Measurements from ENCODE around the gene SPINT2.
A peak's percentile ranks its signal among the peaks of the same experiment; 100 is the strongest.

SPINT2 gene

DNA sequence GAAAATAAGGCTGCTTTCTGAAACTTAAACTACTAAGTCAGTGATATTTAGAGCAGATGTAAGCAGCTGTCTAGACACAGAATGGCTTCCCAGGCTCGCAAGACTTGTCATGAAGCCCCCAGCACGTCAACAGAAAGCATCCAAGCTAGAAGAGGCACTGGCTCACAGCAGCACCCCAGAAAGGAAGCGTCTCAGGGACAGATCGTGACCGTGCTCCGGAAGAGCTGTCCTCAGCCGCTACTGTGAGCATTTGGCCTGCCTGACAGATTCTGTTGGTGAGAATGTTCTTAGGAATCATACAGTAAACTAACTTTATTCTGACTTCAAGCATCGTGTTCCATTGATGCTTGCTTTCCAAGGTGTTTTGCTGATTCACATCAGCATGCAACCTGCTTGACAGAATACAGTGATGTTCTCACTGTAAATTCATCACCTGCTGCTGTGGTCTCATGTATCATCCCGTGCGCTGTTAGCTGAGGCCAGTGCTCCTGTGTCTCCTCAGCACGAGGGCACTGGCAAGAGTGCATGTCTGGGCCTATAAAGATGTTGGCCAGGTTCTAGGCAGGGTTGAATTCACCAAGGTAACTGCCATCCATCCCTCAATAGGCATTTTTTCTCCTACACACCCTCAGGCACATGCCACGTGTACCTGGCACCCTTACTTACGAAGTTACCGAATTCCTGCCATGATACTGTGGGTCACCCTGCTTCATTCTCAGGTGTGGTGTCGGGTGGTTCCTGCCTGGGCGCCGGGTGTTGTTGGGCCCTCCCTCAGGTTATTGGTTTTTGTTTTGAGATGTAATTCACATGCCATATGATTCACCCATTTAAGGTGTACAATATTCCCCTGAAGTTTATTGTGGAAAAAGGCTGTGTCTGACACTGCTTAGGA is 15.9 kb downstream of the SPINT2 start:
- Histone ChIP-seq H3K27ac (ENCODE audit: low read depth, low read length) (peak overlapping the region; percentile 18), H3K9ac (ENCODE audit: low read length) (no peak overlapping the region), H3K27me3 (ENCODE audit: control insufficient read depth, insufficient read depth, low read length) (no peaks in the 10 kb centered on the region), H3K36me3 (ENCODE audit: control insufficient read depth, insufficient read depth, low read length) (peaks cover 3% of the 10 kb centered on the region), H3K4me1 (ENCODE audit: control insufficient read depth, insufficient read depth, low read length) (peaks cover 4% of the 10 kb centered on the region), H3K4me3 (ENCODE audit: low read length) (no peak overlapping the region)

DNA sequence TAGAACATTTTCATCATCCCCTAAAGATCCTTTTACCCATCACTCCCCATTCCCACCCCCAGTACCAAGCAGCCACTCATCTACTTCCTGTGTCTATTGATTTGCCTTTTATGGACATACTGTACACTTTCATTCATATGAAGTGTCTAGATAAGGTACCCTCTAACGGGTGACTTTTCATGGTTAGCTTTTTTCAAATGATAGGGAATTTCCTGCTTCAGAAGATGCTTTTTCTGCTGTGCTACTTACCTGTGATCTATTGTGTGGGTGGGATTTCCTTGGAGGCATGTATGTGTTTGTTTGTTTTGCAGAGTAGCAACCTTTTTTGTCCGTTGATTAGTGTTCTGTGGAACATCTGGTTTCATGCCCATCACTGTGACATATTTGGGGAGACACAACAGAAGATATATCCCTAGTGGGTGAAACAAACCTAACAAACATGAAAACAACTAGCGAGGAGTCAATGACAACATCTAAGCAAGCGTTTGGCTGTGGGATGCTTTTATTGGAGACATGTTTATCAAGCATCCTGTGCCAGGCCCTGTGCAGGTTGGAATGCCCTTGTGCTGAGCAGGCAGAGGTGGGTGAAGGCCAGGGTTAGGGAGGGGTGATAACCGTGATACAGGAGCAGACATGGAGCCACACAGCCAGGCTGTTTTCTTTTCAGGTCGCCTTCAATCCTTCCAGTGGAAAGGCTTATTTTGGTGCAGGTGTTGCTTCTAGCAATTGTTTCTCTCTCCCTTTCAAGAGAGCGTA is 17.6 kb downstream of the SPINT2 start:
- Histone ChIP-seq H3K9ac (ENCODE audit: low read length) (no peak overlapping the region), H3K27me3 (ENCODE audit: control insufficient read depth, insufficient read depth, low read length) (no peaks in the 10 kb centered on the region), H3K4me1 (ENCODE audit: control insufficient read depth, insufficient read depth, low read length) (peaks cover 4% of the 10 kb centered on the region), H3K4me3 (ENCODE audit: low read length) (no peak overlapping the region), H3K36me3 (ENCODE audit: control insufficient read depth, insufficient read depth, low read length) (peaks cover 3% of the 10 kb centered on the region), H3K27ac (ENCODE audit: low read depth, low read length) (no peak overlapping the region)

DNA sequence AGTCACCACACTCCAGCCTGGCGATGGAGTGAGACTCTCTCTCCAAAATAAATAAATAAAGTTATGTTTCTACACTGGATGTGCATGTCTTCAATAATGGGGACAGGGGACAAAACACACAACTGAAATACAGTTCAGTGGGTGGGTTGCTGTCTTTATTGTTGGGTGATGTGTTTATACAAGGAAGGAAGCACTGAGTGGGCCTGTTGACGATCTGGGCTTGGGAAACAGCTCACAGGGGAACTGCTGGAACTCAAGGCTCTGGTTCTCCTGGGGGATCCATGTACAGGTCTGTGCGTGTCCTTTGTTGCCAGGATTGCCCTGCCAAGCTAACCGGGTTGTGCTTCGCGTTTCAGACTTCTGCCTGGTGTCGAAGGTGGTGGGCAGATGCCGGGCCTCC is 18.9 kb downstream of the SPINT2 start:
- H3K4me1 ChIP-seq (ENCODE audit: control insufficient read depth, insufficient read depth, low read length), result no peaks in the 10 kb centered on the region
- H3K36me3 ChIP-seq (ENCODE audit: control insufficient read depth, insufficient read depth, low read length), result peaks cover 3% of the 10 kb centered on the region
- no peak overlapping the region for H3K27ac ChIP-seq (ENCODE audit: low read depth, low read length)
- H3K4me3 ChIP-seq (ENCODE audit: low read length), result no peak overlapping the region
- H3K27me3 ChIP-seq (ENCODE audit: control insufficient read depth, insufficient read depth, low read length), result no peaks in the 10 kb centered on the region
- no peak overlapping the region for H3K9ac ChIP-seq (ENCODE audit: low read length)

DNA sequence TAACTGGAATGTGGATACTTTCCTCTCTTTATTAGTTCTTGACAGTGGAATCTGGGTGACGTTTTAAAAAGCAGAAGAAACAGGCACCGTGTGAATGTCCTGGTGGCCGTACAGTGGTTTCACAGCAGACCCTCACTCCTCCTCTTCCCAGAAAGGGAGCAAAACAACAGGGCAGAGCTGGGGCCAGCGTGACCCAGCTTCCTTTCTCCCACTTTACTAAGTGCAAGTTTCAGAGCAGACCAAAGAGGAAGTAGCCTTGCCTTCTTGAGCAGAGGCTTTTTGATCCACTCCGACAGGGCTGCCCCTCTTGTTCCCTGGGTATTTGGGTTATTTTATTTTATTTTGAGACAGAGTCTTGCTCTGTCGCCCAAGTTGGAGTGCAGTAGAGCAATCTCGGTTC is 20.0 kb downstream of the SPINT2 start:
- H3K36me3 ChIP-seq (ENCODE audit: control insufficient read depth, insufficient read depth, low read length), result peaks cover 3% of the 10 kb centered on the region

DNA sequence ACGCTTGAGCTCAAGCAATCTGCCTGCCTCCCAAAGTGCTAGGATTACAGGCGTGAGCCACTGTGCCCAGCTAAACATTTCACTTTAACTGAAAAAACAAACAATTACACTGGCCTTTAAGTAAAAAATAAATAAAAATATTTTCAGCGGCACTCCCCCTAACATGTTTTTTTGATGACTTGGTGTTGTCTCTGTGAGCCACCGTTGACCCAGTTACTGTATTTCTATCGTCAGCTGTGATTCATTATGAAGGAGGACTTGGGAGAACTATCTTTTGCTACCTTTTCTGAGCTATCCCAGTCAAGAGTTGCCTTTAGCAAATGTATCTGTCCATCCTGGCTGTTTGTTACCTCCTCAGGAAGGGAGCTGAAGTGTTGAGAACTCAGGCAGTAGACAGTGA is 21.2 kb downstream of the SPINT2 start:
- H3K27me3 ChIP-seq (ENCODE audit: control insufficient read depth, insufficient read depth, low read length), result no peaks in the 10 kb centered on the region
- peaks cover 7% of the 10 kb centered on the region for H3K36me3 ChIP-seq (ENCODE audit: control insufficient read depth, insufficient read depth, low read length)
- no peaks in the 10 kb centered on the region for H3K4me1 ChIP-seq (ENCODE audit: control insufficient read depth, insufficient read depth, low read length)
- H3K4me3 ChIP-seq (ENCODE audit: low read length), result no peak overlapping the region
- no peak overlapping the region for H3K27ac ChIP-seq (ENCODE audit: low read depth, low read length)
- H3K9ac ChIP-seq (ENCODE audit: low read length), result no peak overlapping the region

More for the DNA sequence above, 20.0 kb downstream of the SPINT2 start:
- Histone ChIP-seq H3K27ac (ENCODE audit: low read depth, low read length) (no peak overlapping the region), H3K27me3 (ENCODE audit: control insufficient read depth, insufficient read depth, low read length) (no peaks in the 10 kb centered on the region), H3K4me3 (ENCODE audit: low read length) (no peak overlapping the region), H3K4me1 (ENCODE audit: control insufficient read depth, insufficient read depth, low read length) (no peaks in the 10 kb centered on the region), H3K9ac (ENCODE audit: low read length) (no peak overlapping the region)

DNA sequence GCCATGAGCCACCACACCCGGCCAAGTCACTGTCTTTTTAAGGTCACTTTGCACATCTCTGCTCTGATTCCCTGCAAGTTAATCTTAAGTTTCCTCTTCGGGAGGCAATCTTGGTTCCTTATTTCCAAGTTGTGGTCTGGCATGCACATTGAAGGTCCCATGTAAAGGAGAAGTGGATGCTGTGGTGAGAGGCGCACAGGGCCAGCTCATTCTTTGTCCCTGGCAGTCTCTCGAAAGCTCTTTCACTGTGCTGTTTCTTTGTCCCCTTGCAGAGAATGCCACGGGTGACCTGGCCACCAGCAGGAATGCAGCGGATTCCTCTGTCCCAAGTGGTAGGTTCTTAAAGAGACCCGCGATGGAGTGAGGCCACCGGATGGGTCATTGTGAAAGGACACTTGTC is 23.2 kb downstream of the SPINT2 start:
- H3K4me1 ChIP-seq (ENCODE audit: control insufficient read depth, insufficient read depth, low read length), result no peaks in the 10 kb centered on the region
- peaks cover 15% of the 10 kb centered on the region for H3K36me3 ChIP-seq (ENCODE audit: control insufficient read depth, insufficient read depth, low read length)

DNA sequence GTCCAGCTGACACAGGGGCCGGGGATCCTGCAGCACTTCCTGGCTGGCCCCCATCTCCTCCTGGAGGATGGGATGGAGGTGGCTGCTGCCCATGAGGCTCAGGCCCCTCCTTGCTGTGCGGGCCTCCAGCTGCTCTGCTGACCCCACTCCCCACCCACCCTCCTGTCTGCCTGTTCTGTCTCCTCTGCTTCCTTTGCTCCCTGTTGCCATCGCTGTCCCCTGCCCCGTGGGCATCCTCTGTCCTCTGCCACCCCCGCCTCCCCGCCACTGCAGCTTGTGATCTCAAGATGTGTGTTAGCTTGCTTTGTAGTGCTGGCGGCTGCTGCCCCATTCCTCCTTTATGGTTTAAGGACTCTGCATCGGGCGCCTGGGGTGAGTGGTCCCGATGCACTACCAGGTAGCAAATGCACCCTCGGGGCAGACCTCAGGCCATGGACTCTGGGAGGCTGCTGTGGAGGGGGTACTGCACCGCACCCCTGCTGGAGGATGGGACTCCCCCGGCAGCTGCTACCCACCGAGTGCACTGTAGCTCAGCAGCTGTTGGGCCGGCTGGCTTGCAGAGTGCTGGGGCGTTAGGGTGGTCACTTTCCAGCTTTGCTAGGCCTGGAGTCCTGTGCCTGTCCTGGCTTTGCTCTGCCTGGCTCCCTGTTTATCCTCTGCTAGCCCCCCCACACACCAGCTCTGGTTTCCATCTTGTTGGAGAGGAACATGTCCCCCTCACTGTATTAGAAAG is 23.9 kb downstream of the SPINT2 start:
- Histone ChIP-seq H3K4me3 (ENCODE audit: low read length) (no peak overlapping the region), H3K4me1 (ENCODE audit: control insufficient read depth, insufficient read depth, low read length) (no peaks in the 10 kb centered on the region), H3K9ac (ENCODE audit: low read length) (no peak overlapping the region), H3K27ac (ENCODE audit: low read depth, low read length) (no peak overlapping the region), H3K36me3 (ENCODE audit: control insufficient read depth, insufficient read depth, low read length) (peaks cover 15% of the 10 kb centered on the region), H3K27me3 (ENCODE audit: control insufficient read depth, insufficient read depth, low read length) (no peaks in the 10 kb centered on the region)

More for the DNA sequence above, 23.2 kb downstream of the SPINT2 start:
- no peak overlapping the region for H3K9ac ChIP-seq (ENCODE audit: low read length)
- H3K27me3 ChIP-seq (ENCODE audit: control insufficient read depth, insufficient read depth, low read length), result no peaks in the 10 kb centered on the region
- H3K4me3 ChIP-seq (ENCODE audit: low read length), result no peak overlapping the region
- no peak overlapping the region for H3K27ac ChIP-seq (ENCODE audit: low read depth, low read length)

DNA sequence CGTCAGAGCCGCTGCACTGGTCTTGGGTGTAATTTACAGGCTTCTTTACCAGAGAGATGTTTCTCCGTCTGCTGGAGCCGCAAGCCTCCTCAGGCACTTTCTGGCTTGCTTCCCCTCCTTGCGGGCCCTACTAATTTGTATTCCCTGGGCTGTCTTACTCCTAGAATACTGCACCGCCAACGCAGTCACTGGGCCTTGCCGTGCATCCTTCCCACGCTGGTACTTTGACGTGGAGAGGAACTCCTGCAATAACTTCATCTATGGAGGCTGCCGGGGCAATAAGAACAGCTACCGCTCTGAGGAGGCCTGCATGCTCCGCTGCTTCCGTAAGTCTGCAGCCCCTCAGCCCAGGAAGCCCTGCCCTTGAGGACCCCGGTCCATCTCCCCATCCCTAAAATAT is 25.6 kb downstream of the SPINT2 start:
- Histone ChIP-seq H3K9ac (ENCODE audit: low read length) (no peak overlapping the region), H3K4me1 (ENCODE audit: control insufficient read depth, insufficient read depth, low read length) (no peaks in the 10 kb centered on the region), H3K36me3 (ENCODE audit: control insufficient read depth, insufficient read depth, low read length) (peaks cover 12% of the 10 kb centered on the region), H3K27ac (ENCODE audit: low read depth, low read length) (no peak overlapping the region), H3K27me3 (ENCODE audit: control insufficient read depth, insufficient read depth, low read length) (no peaks in the 10 kb centered on the region), H3K4me3 (ENCODE audit: low read length) (no peak overlapping the region)

DNA sequence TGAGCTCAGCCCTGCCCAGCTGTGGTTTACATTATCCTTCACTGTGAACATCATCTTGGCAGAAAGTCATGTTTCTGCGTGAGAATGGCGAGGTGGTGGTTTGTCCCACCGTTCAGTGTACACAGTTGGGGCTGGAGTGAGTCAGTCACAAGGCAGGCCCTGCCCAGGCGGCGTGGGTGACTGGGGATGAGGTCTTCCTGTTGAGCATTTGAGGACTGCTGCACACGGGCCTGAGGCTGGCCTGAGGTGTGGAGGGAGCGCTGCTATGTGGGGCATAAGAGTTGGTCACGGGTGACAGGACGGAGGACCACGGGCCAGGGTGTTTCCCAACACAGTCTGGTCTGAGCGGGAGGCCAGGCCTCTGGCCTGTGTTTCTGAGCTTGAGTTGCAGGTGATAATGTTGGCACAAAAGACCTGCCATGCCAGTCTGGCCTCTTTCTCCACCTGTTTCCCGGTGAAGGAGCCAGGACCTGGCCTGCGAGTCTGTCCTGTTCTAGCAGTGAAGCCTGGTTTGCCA is 26.3 kb downstream of the SPINT2 start:
- no peaks in the 10 kb centered on the region for H3K27me3 ChIP-seq (ENCODE audit: control insufficient read depth, insufficient read depth, low read length)
- H3K27ac ChIP-seq (ENCODE audit: low read depth, low read length), result peak overlapping the region; percentile 21
- no peak overlapping the region for H3K9ac ChIP-seq (ENCODE audit: low read length)
- no peak overlapping the region for H3K4me3 ChIP-seq (ENCODE audit: low read length)
- H3K36me3 ChIP-seq (ENCODE audit: control insufficient read depth, insufficient read depth, low read length), result peaks cover 12% of the 10 kb centered on the region
- no peaks in the 10 kb centered on the region for H3K4me1 ChIP-seq (ENCODE audit: control insufficient read depth, insufficient read depth, low read length)

DNA sequence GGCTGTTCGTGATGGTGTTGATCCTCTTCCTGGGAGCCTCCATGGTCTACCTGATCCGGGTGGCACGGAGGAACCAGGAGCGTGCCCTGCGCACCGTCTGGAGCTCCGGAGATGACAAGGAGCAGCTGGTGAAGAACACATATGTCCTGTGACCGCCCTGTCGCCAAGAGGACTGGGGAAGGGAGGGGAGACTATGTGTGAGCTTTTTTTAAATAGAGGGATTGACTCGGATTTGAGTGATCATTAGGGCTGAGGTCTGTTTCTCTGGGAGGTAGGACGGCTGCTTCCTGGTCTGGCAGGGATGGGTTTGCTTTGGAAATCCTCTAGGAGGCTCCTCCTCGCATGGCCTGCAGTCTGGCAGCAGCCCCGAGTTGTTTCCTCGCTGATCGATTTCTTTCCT is 27.5 kb downstream of the SPINT2 start:
- H3K27ac ChIP-seq (ENCODE audit: low read depth, low read length), result no peak overlapping the region
- H3K36me3 ChIP-seq (ENCODE audit: control insufficient read depth, insufficient read depth, low read length), result peaks cover 12% of the 10 kb centered on the region
- H3K4me1 ChIP-seq (ENCODE audit: control insufficient read depth, insufficient read depth, low read length), result no peaks in the 10 kb centered on the region

DNA sequence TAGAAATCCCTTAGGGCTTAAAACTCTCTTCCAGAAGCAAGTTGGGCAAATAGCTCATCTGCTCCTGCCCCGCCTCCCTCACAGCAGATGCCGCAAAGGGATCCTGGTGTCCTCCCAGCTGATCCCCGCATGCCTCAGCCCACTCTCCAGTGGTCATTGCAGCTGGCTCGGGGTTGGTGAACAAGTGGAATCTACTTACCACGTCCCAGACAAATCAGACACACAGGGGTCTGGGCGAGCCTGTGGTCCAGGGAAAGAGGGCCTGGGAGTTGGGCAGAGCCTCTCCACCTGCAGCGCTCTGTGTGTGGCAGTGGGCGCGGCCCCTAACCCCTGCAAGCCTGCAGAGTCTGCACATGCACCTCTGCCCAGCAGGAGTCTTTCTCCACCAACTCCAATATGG is 28.9 kb downstream of the SPINT2 start:
- Histone ChIP-seq H3K27ac (ENCODE audit: low read depth, low read length) (no peak overlapping the region), H3K4me1 (ENCODE audit: control insufficient read depth, insufficient read depth, low read length) (no peaks in the 10 kb centered on the region), H3K4me3 (ENCODE audit: low read length) (no peak overlapping the region), H3K27me3 (ENCODE audit: control insufficient read depth, insufficient read depth, low read length) (no peaks in the 10 kb centered on the region), H3K9ac (ENCODE audit: low read length) (no peak overlapping the region), H3K36me3 (ENCODE audit: control insufficient read depth, insufficient read depth, low read length) (peaks cover 12% of the 10 kb centered on the region)

More for the DNA sequence above, 27.5 kb downstream of the SPINT2 start:
- no peak overlapping the region for H3K9ac ChIP-seq (ENCODE audit: low read length)
- no peaks in the 10 kb centered on the region for H3K27me3 ChIP-seq (ENCODE audit: control insufficient read depth, insufficient read depth, low read length)
- H3K4me3 ChIP-seq (ENCODE audit: low read length), result no peak overlapping the region

DNA sequence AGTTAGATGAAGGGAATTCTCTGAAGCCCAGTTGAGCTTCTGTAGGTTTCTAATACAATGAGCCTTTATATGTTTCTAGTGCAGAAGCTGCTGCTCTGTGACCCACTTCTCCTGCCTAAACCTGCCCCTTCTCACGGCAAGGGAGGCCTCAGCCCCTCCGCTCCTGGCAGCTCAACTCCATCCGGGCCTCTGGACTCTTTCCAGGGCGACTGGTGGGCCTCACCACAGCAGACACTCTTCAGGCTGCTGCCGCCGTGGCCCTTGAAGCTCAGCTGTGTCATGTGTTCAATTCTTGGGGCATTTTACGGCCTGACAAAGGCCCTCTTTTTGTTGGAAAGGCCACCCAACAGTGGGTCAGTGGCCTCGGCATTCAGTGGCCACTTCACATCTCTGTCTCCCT is 29.7 kb downstream of the SPINT2 start:
- Histone ChIP-seq H3K27ac (ENCODE audit: low read depth, low read length) (no peak overlapping the region), H3K4me3 (ENCODE audit: low read length) (no peak overlapping the region), H3K27me3 (ENCODE audit: control insufficient read depth, insufficient read depth, low read length) (no peaks in the 10 kb centered on the region), H3K4me1 (ENCODE audit: control insufficient read depth, insufficient read depth, low read length) (no peaks in the 10 kb centered on the region), H3K9ac (ENCODE audit: low read length) (no peak overlapping the region), H3K36me3 (ENCODE audit: control insufficient read depth, insufficient read depth, low read length) (peaks cover 12% of the 10 kb centered on the region)

Measured in rectal smooth muscle tissue (tissue), 1 donor.